Measurements from ENCODE around the gene PRSS27. TPM values are rescaled to one million over a fixed set of nuclear protein-coding genes. Genes with fewer than 3 reads are reported as not detected.
A peak's percentile ranks its signal among the peaks of the same experiment; 100 is the strongest.

The PRSS27 gene
- total and polyA plus RNA-seq, 2 of the 4 experiments (the other 2 are of a cell fraction): under 0.01 to 0.58 TPM

- ATAC-seq (ENCODE audit: low read depth) (no peak), DNase-seq (no peak)
- no peak overlapping the region for H3K4me3 ChIP-seq (ENCODE audit: insufficient read depth, low read depth, low read length)
- ChIA-PET POLR2A (ENCODE audit: unreplicated experiment) (no interaction called here), CTCF (no interaction called here)
- no peak overlapping the region for H3K18ac ChIP-seq (ENCODE audit: low read depth, low read length)
- WGBS, 2 experiments (ENCODE audit: extremely low coverage in 2 of 2, insufficient read length in 1 of 2): 85% methylated on average over 12 of the region's 21 CpGs; no CpG with 5 or more reads in 1 of the 2 experiments
- no peak overlapping the region for H3K4me2 ChIP-seq (ENCODE audit: low read depth, low read length)
- no peak overlapping the region for H4K8ac ChIP-seq (ENCODE audit: low read depth in 2 of 2, low read length in 2 of 2)
- H4K20me1 ChIP-seq (ENCODE audit: insufficient read depth, low read length): peaks cover 7% of the 10 kb centered on the region
- dilution Hi-C loops (cut with HindIII; ENCODE audit: low sequenced_read_pairs, unreplicated experiment) (no loop called here), intact Hi-C loops (cut with micrococcal nuclease) (no loop called here), in situ Hi-C loops (cut with MboI; ENCODE audit: low sequenced_read_pairs) (no loop called here)
- no peaks in the 10 kb centered on the region; a peak in 1 of 4 replicates for H3K79me1 ChIP-seq (ENCODE audit: low read depth in 1 of 2, low read length in 2 of 2)
- H2AFZ ChIP-seq (replicated peaks; ENCODE audit: low read length, poor library complexity): no peak overlapping the region
- H2AK9ac ChIP-seq (replicated peaks; ENCODE audit: low read depth, low read length, poor library complexity): peak overlapping the region; percentile 78
- H2AK5ac ChIP-seq (ENCODE audit: low read depth, low read length): no peak overlapping the region
- no TSS peak for BruUV-seq (replicated peaks)
- no peak overlapping the region for H4K5ac ChIP-seq (ENCODE audit: low read depth, low read length)
- no peak overlapping the region for H3K23ac ChIP-seq (ENCODE audit: low read depth, low read length)
- H3K9me3 ChIP-seq (ENCODE audit: control insufficient read depth, insufficient read depth, low read length): no peaks in the 10 kb centered on the region
- no peak overlapping the region for H2BK5ac ChIP-seq (ENCODE audit: low read depth, low read length, poor library complexity, severe bottlenecking)
- no peak overlapping the region for H2BK120ac ChIP-seq (ENCODE audit: low read depth, low read length)
- H4K91ac ChIP-seq (ENCODE audit: insufficient read depth, low read depth, low read length): no peak overlapping the region
- H3K56ac ChIP-seq (ENCODE audit: extremely low read depth, insufficient read depth, low read length): no peak overlapping the region
- H2BK20ac ChIP-seq (ENCODE audit: low read depth, low read length): no peak overlapping the region
- H3K4me1 ChIP-seq (ENCODE audit: control insufficient read depth, insufficient read depth, low read length): no peaks in the 10 kb centered on the region
- H3K36me3 ChIP-seq (ENCODE audit: control insufficient read depth, insufficient read depth, low read length): peaks cover 12% of the 10 kb centered on the region
- no peak overlapping the region for H3K27ac ChIP-seq (ENCODE audit: insufficient read depth, low read length)
- TF ChIP-seq MXI1 (IDR thresholded peaks at IDR 0.05; ENCODE audit: borderline replicate concordance, low read depth, low read length): no peak
- no peak for TF ChIP-seq RFX5 (IDR thresholded peaks at IDR 0.05; ENCODE audit: low read depth, low read length)
- TF ChIP-seq CHD1 (IDR thresholded peaks at IDR 0.05; ENCODE audit: low read depth, low read length): no peak
- no peak for TF ChIP-seq MAFK (IDR thresholded peaks at IDR 0.05; ENCODE audit: low read depth, low read length)
- TF ChIP-seq SMC3 (IDR thresholded peaks at IDR 0.05; ENCODE audit: low read depth, low read length): no peak
- H3K27me3 ChIP-seq (ENCODE audit: control insufficient read depth, insufficient read depth, low read length): no peaks in the 10 kb centered on the region
- no peaks in the 10 kb centered on the region for H3K9me1 ChIP-seq (ENCODE audit: insufficient read depth, low read length)
- H2BK15ac ChIP-seq (ENCODE audit: low read depth, low read length): no peak overlapping the region
- no peak overlapping the region for H3K14ac ChIP-seq (replicated peaks; ENCODE audit: low read depth, low read length)
- no peak overlapping the region for H3K9ac ChIP-seq (ENCODE audit: low read depth, low read length)
- H3K4ac ChIP-seq (ENCODE audit: low read depth, low read length): no peak overlapping the region
Measured at GRCh38 chr16:2712546-2712945, 7.5 kb downstream of the PRSS27 start.
